Endothelial cell of umbilical vein (primary cell): ENCODE measurements around the gene FOLR1. TPM values are rescaled to one million over a fixed set of nuclear protein-coding genes. Genes with fewer than 3 reads are reported as not detected.

Source experiments
- BruUV-seq: library from RNA; stranded (reverse); fragments of 400-500 nt; replicated peaks from 2 replicates; lab custom pipeline; 2021; lab: Mats Ljungman, UMichigan
- CTCF ChIA-PET: fragments of 300-600, 350-600 bp; sonication (Branson Sonifier 250); formaldehyde crosslinking; loops from one replicate; lab custom pipeline; 2021; ENCODE audit warnings: antibody characterized with exemption, inconsistent platforms; lab: Charles Lee
- POLR2A ChIA-PET: fragments of 300-600, 350-600 bp; sonication (Branson Sonifier 250); formaldehyde crosslinking; loops from one replicate; lab custom pipeline; 2021; ENCODE audit warnings: antibody characterized with exemption, inconsistent platforms; lab: Charles Lee
- DNase-seq: peaks from one replicate; pipeline ENCODE4 v3.0.0-alpha.2; 2011; ENCODE audit warnings: low read depth, low spot score
- FAIRE-seq: peaks from 2 replicates; lab custom pipeline; 2011; peaks lifted over from hg19 to GRCh38; lab: Jason Lieb, UNC
- H2AFZ ChIP-seq: 2 replicates; pipeline ENCODE4 v1.6.0; 2012; ENCODE audit warnings: low read depth, low read length, control low read depth, inconsistent platforms
- H3K27ac ChIP-seq: 2 replicates; pipeline ENCODE4 v1.5.1; 2011; ENCODE audit warnings: low read depth, mild to moderate bottlenecking, control low read depth, low read length, moderate library complexity; ENCODE audit not compliant: insufficient read depth
- H3K27me3 ChIP-seq, 2 experiments: 2 replicates each; pipeline versions ENCODE4 v1.6.0 to v1.6.1; 2011; ENCODE audit warnings: low read length in 2 of 2, mixed read lengths in 1 of 2; ENCODE audit not compliant: control insufficient read depth in 2 of 2, insufficient read depth in 2 of 2
- H3K36me3 ChIP-seq, 2 experiments: 2 replicates in 1 of 2; 3 replicates in 1 of 2; pipeline ENCODE4 v1.5.1; 2011; ENCODE audit warnings: low read length in 2 of 2, mild to moderate bottlenecking in 1 of 2, moderate library complexity in 1 of 2; ENCODE audit not compliant: control insufficient read depth in 2 of 2, insufficient read depth in 2 of 2; ENCODE audit errors: extremely low read depth in 1 of 2
- H3K4me1 ChIP-seq: 3 replicates; pipeline ENCODE4 v1.5.1; 2011; ENCODE audit warnings: mild to moderate bottlenecking, low read length; ENCODE audit not compliant: control insufficient read depth, insufficient read depth; ENCODE audit errors: extremely low read depth
- H3K4me2 ChIP-seq: 2 replicates; pipeline ENCODE4 v1.6.1; 2011; ENCODE audit warnings: low read length, control low read depth, mixed read lengths; ENCODE audit not compliant: insufficient read depth
- H3K4me3 ChIP-seq, 3 experiments: fragments of 200-600 bp in 1 of 3; sonication (generic), shearing (Covaris generic) in 1 of 3; replicated peaks in 1 of 3; 2 replicates each; pipeline ENCODE4 v1.5.1; 2011 to 2016; ENCODE audit warnings: control low read depth in 3 of 3, low read length in 3 of 3, mild to moderate bottlenecking in 2 of 3, inconsistent platforms in 1 of 3, low read depth in 1 of 3, moderate library complexity in 1 of 3; ENCODE audit not compliant: insufficient read depth in 1 of 3
- H3K79me2 ChIP-seq: 2 replicates; pipeline ENCODE4 v1.6.0; 2012; ENCODE audit warnings: low read length, inconsistent platforms; ENCODE audit not compliant: control insufficient read depth, insufficient read depth
- H3K9ac ChIP-seq: replicated peaks from 2 replicates; pipeline ENCODE3; 2011; ENCODE audit warnings: low read length, control low read depth; ENCODE audit not compliant: insufficient read depth; ENCODE audit errors: extremely low read depth
- H3K9me1 ChIP-seq: replicated peaks from 3 replicates; pipeline ENCODE4 v1.6.0; 2011; ENCODE audit warnings: mild to moderate bottlenecking, low read length; ENCODE audit not compliant: control insufficient read depth, insufficient read depth; ENCODE audit errors: extremely low read depth
- H3K9me3 ChIP-seq: replicated peaks from 2 replicates; pipeline ENCODE4 v1.5.1; 2012; ENCODE audit warnings: low read length, inconsistent platforms; ENCODE audit not compliant: control insufficient read depth, insufficient read depth
- H4K20me1 ChIP-seq: replicated peaks from 2 replicates; pipeline ENCODE3; 2011; ENCODE audit warnings: mild to moderate bottlenecking, low read length; ENCODE audit not compliant: control insufficient read depth, insufficient read depth; ENCODE audit errors: extremely low read depth
- FOS ChIP-seq: IDR thresholded peaks from 2 replicates; pipeline ENCODE4 v1.6.1; 2011; ENCODE audit warnings: mild to moderate bottlenecking, low read length, moderate library complexity, borderline replicate concordance; ENCODE audit not compliant: insufficient read depth
- GATA2 ChIP-seq: IDR thresholded peaks from 2 replicates; pipeline ENCODE4 v1.7.0; 2011; ENCODE audit warnings: low read depth, mild to moderate bottlenecking, moderate library complexity, mixed read lengths, low read length; ENCODE audit not compliant: insufficient read length, insufficient read depth
- JUN ChIP-seq: IDR thresholded peaks from 2 replicates; pipeline ENCODE4 v1.6.1; 2011; ENCODE audit warnings: borderline replicate concordance, low read depth; ENCODE audit not compliant: insufficient read length, insufficient read depth
- POLR2A ChIP-seq: IDR thresholded peaks from 2 replicates; pipeline ENCODE4 v1.6.1; 2012; ENCODE audit warnings: low read depth, mild to moderate bottlenecking, control low read depth, low read length
- dilution Hi-C: fragments of 300-500 bp; cut with MboI; formaldehyde crosslinking; loops from one replicate; pipeline ENCODE4 v1.15.0; 2019; ENCODE audit warnings: low sequenced_read_pairs; ENCODE audit not compliant: extremely low pct_ligation_motif_present
- intact Hi-C: fragments of 100-400 bp; cut with micrococcal nuclease; formaldehyde crosslinking; loops from one replicate; pipeline ENCODE4 v1.10.0; 2022
- polyA plus RNA-seq, 4 experiments: library from polyadenylated mRNA; depleted of rRNA in 3 of 4; stranded (reverse) in 3 of 4; unstranded in 1 of 4; fragments of >200 nt; gene quantifications; 2 replicates each; pipeline versions ENCODE4 v1.2.1 to v1.2.3, GENCODE V29; 2011 to 2012; ENCODE audit warnings: missing spikeins in 1 of 4
- total RNA-seq: library from RNA; stranded (reverse); gene quantifications from 2 replicates; pipeline ENCODE4 v1.2.3, GENCODE V29; 2021
- TF ChIP-seq, protein P1 (sequence below): IDR thresholded peaks from 2 replicates; pipeline ENCODE4 v1.6.1; 2011; ENCODE audit not compliant: insufficient read depth, insufficient read length

FOLR1 gene
- total and polyA plus RNA-seq, 2 donors (not counting 3 experiments of a cell fraction or from before 2014, with no cell fraction given) = not detected

DNA sequence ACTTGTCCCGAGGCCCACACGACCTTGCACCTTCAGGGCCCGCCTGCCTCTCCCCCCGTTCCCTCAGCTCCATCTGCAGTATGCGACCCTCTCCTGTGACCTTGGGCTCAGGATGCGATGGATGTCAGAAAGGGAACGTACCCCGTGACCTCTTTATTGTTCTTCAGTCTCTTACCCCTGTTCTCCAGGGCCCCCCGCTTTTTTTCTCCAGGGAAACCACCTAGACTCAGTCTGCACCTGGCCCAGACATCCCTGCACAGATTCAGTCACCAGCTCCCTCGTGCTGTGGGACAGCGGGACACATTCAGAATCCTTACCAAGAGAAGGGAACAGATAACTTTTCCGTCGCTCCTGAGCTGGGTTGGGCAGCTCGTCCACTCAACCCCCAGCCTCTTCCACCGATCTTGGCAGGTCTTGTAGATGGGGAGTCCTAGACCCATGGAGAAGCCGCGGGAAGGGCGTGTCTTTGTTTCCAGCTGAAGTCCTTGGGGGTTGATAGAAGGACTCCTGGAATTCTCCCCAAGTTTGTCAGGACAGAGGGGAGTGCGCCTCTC, 53.4 kb downstream of the FOLR1 start:
- no peaks in the 10 kb centered on the region for H3K36me3 ChIP-seq
- DNase-seq = no peak
- H3K27me3 ChIP-seq = peaks cover 69 to 80% of the 10 kb centered on the region in 2 experiments
- ChIA-PET POLR2A (no interaction called here), CTCF (interaction anchor here (0.8 to 1.8 kb wide), 3 partner anchors 10 to 186 kb away, joined by 3 to 8 read pairs (median 6); no protein-coding TSS in a partner anchor)
- no peak overlapping the region for H3K4me3 ChIP-seq
- H3K9me1 ChIP-seq = no peaks in the 10 kb centered on the region
- dilution Hi-C loops (no loop called here), intact Hi-C loops (no loop called here)
- H3K4me1 ChIP-seq = peaks cover under 1% of the 10 kb centered on the region
- H3K27ac ChIP-seq = no peak overlapping the region
- TF ChIP-seq FOS (no peak), JUN (no peak), GATA2 (no peak), POLR2A (no peak)
- TF ChIP-seq, protein P1, sequence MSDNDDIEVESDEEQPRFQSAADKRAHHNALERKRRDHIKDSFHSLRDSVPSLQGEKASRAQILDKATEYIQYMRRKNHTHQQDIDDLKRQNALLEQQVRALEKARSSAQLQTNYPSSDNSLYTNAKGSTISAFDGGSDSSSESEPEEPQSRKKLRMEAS = no peak
- no peak overlapping the region for H2AFZ ChIP-seq
- no peak overlapping the region for H3K9ac ChIP-seq
- H4K20me1 ChIP-seq = no peaks in the 10 kb centered on the region
- BruUV-seq = no TSS peak
- FAIRE-seq = no peak
- no peaks in the 10 kb centered on the region for H3K79me2 ChIP-seq
- no peaks in the 10 kb centered on the region for H3K9me3 ChIP-seq
- no peak overlapping the region for H3K4me2 ChIP-seq

Other genes starting within 250 kb of the FOLR1 start
- gene IL18BP, start 193.2 kb upstream of the FOLR1 start, total RNA-seq = 12.9 and 13.0 TPM in 2 replicates
- gene IL18BP, start 193.2 kb upstream of the FOLR1 start, polyA plus RNA-seq = 20.1 and 25.1 TPM in 2 replicates
- gene NUMA1, start 111.6 kb upstream of the FOLR1 start, total RNA-seq = 164 and 168 TPM in 2 replicates
- gene NUMA1, start 111.6 kb upstream of the FOLR1 start, polyA plus RNA-seq = 120 and 121 TPM in 2 replicates
- 3.8 and 6.1 TPM in 2 replicates for gene LRRC51, start 111.3 kb upstream of the FOLR1 start, total RNA-seq
- gene LRRC51, start 111.3 kb upstream of the FOLR1 start, polyA plus RNA-seq = 3.5 and 4.4 TPM in 2 replicates
- gene LAMTOR1, start 88.8 kb upstream of the FOLR1 start, total RNA-seq = 91.1 and 95.1 TPM in 2 replicates
- 174 and 214 TPM in 2 replicates for gene LAMTOR1, start 88.8 kb upstream of the FOLR1 start, polyA plus RNA-seq
- not detected in 2 replicates for gene TOMT, start 86.2 kb upstream of the FOLR1 start, total RNA-seq
- gene TOMT, start 86.2 kb upstream of the FOLR1 start, polyA plus RNA-seq = 0.08 TPM in 1 of 2 replicates, not detected in the other
- gene ANAPC15, start 79.4 kb upstream of the FOLR1 start, total RNA-seq = 67.0 and 72.4 TPM in 2 replicates
- gene ANAPC15, start 79.4 kb upstream of the FOLR1 start, polyA plus RNA-seq = 52.0 and 70.5 TPM in 2 replicates
- gene FOLR3, start 56.4 kb upstream of the FOLR1 start, total RNA-seq = not detected in 2 replicates
- not detected in 2 replicates for gene FOLR3, start 56.4 kb upstream of the FOLR1 start, polyA plus RNA-seq
- gene FOLR2, start 24.7 kb downstream of the FOLR1 start, total RNA-seq = not detected in 2 replicates
- not detected in 2 replicates for gene FOLR2, start 24.7 kb downstream of the FOLR1 start, polyA plus RNA-seq
- 184 and 211 TPM in 2 replicates for gene INPPL1, start 32.6 kb downstream of the FOLR1 start, total RNA-seq
- gene INPPL1, start 32.6 kb downstream of the FOLR1 start, polyA plus RNA-seq = 125 and 153 TPM in 2 replicates
- not detected in 2 replicates for gene PHOX2A, start 52.0 kb downstream of the FOLR1 start, total RNA-seq
- gene PHOX2A, start 52.0 kb downstream of the FOLR1 start, polyA plus RNA-seq = not detected in 2 replicates
- gene CLPB, start 242.4 kb downstream of the FOLR1 start, total RNA-seq = 31.5 and 32.6 TPM in 2 replicates
- 18.1 and 18.6 TPM in 2 replicates for gene CLPB, start 242.4 kb downstream of the FOLR1 start, polyA plus RNA-seq